Lung (tissue), 12 donors: ENCODE data around the gene RNF157. TPM values are rescaled to one million over a fixed set of nuclear protein-coding genes. Genes with fewer than 3 reads are reported as not detected.

Experiments used
- ATAC-seq: fragments of 200-7000 bp; cut with Tn5 transposase; one replicate; pipeline ENCODE4 v1.9.1; 2020; ENCODE audit warnings: moderate number of reproducible peaks; ENCODE audit not compliant: insufficient read depth, low FRiP score
- DNase-seq, 3 donors: peaks; one replicate each; pipeline ENCODE4 v3.0.0-alpha.2; 2013 to 2017
- H3K27ac ChIP-seq, 2 donors: one replicate each; pipeline ENCODE4 v1.5.1; 2013; ENCODE audit warnings: mild to moderate bottlenecking in 2 of 2, moderate library complexity in 2 of 2, control low read depth in 1 of 2, inconsistent platforms in 1 of 2, low read depth in 1 of 2, low read length in 1 of 2
- H3K27me3 ChIP-seq, 3 donors: one replicate each; pipeline ENCODE4 v1.5.1; 2013; ENCODE audit warnings: low read length in 2 of 3; ENCODE audit not compliant: control insufficient read depth in 3 of 3, insufficient read depth in 3 of 3
- H3K36me3 ChIP-seq, 4 donors: one replicate each; pipeline ENCODE4 v1.5.1; 2013; ENCODE audit warnings: low read length in 4 of 4, mild to moderate bottlenecking in 1 of 4, moderate library complexity in 1 of 4; ENCODE audit not compliant: control insufficient read depth in 4 of 4, insufficient read depth in 4 of 4
- H3K4me1 ChIP-seq, 5 donors: one replicate each; pipeline ENCODE4 v1.5.1; 2013; ENCODE audit warnings: low read length in 5 of 5, mild to moderate bottlenecking in 2 of 5, moderate library complexity in 1 of 5; ENCODE audit not compliant: control insufficient read depth in 5 of 5, insufficient read depth in 5 of 5
- H3K4me3 ChIP-seq: one replicate; pipeline ENCODE4 v1.5.1; 2013; ENCODE audit warnings: mild to moderate bottlenecking, control low read depth, moderate library complexity
- H3K9ac ChIP-seq, 2 donors: one replicate each; pipeline ENCODE4 v1.5.1; 2013; ENCODE audit warnings: low read length in 2 of 2, control low read depth in 1 of 2; ENCODE audit not compliant: insufficient read depth in 1 of 2
- H3K9me3 ChIP-seq, 4 donors: one replicate each; pipeline ENCODE4 v1.5.1; 2013; ENCODE audit warnings: low read length in 3 of 4, mild to moderate bottlenecking in 1 of 4, moderate library complexity in 1 of 4; ENCODE audit not compliant: control insufficient read depth in 4 of 4, insufficient read depth in 3 of 4
- CTCF ChIP-seq: IDR thresholded peaks from 2 replicates; pipeline ENCODE4 v1.5.1; 2012; ENCODE audit warnings: mild to moderate bottlenecking; ENCODE audit errors: control extremely low read depth, extremely low read depth
- WGBS, 2 donors: extraction: QIAGEN DNeasy Blood & Tissue Kit; methylation state at CpG; one replicate each; pipeline ENCODE4 v1.1.7; 2013; 5-methylcytosine and 5-hydroxymethylcytosine counted together
- polyA plus RNA-seq, 2 donors: library from polyadenylated mRNA; stranded (reverse); fragments of 200-250 nt; gene quantifications; one replicate each; pipeline ENCODE4 v1.2.1, GENCODE V29; 2013
- total RNA-seq, 2 donors: library from RNA; depleted of rRNA in 1 of 2; stranded (reverse); fragments of >200 nt in 1 of 2; gene quantifications; one replicate each; pipeline ENCODE4 v1.2.1, GENCODE V29; 2014 to 2021
- donor health status: control.
- donor health status: control.
- donor health status: Bipolar disorder and iron deficiency.
- donor health status: healthy.
- donor health status: DM: yes; HTN: yes; CAD: no.

Gene RNF157
- total and polyA plus RNA-seq, 4 donors = 0.88 to 2.5 (median 1.8) TPM

- TF ChIP-seq CTCF = no peak
- Histone ChIP-seq H3K9ac (peak overlapping the region in 1 of 2 donors; percentile 46), H3K36me3 (no peaks in the 10 kb centered on the region), H3K4me1 (peaks cover 0 to 58% (median 12%) of the 10 kb centered on the region in 5 donors), H3K27ac (peak overlapping the region in 1 of 2 donors; percentile 26), H3K9me3 (no peaks in the 10 kb centered on the region), H3K4me3 (no peak overlapping the region), H3K27me3 (peaks cover 0 to 57% (median 55%) of the 10 kb centered on the region in 3 donors)
- 56 to 81% methylated on average over 19 to 23 of the region's 23 CpGs for WGBS, 2 donors
- DNase-seq (peak; percentile 74 to 88 (median 85)), ATAC-seq (no peak)
Observed at GRCh38 chr17:76138234-76138895, 101.9 kb downstream of the RNF157 start.

GRCh38 chr17:76137351-76138233, 102.7 kb downstream of the RNF157 start:
- no peak for TF ChIP-seq CTCF
- no peak for ATAC-seq
- peak in 2 of 3 donors; percentile 22 to 26 for DNase-seq
- Histone ChIP-seq H3K4me3 (no peak overlapping the region), H3K27me3 (peaks cover 0 to 62% (median 62%) of the 10 kb centered on the region in 3 donors), H3K9ac (peak overlapping the region in 1 of 2 donors; percentile 46), H3K36me3 (no peaks in the 10 kb centered on the region), H3K27ac (no peak overlapping the region), H3K9me3 (no peaks in the 10 kb centered on the region), H3K4me1 (peaks cover 0 to 56% (median 12%) of the 10 kb centered on the region in 5 donors)
- WGBS, 2 donors = 67 to 77% methylated on average over 51 to 54 of the region's 54 CpGs

GRCh38 chr17:76137001-76137350, 103.3 kb downstream of the RNF157 start:
- ATAC-seq (no peak), DNase-seq (no peak)
- no peaks in the 10 kb centered on the region for H3K36me3 ChIP-seq
- no peak overlapping the region for H3K27ac ChIP-seq
- peaks cover 0 to 53% (median 12%) of the 10 kb centered on the region in 5 donors for H3K4me1 ChIP-seq
- no peak overlapping the region for H3K9ac ChIP-seq
- H3K27me3 ChIP-seq = peaks cover 0 to 66% (median 64%) of the 10 kb centered on the region in 3 donors
- TF ChIP-seq CTCF = no peak
- H3K9me3 ChIP-seq = no peaks in the 10 kb centered on the region
- no peak overlapping the region for H3K4me3 ChIP-seq
- WGBS, 2 donors = 82 to 90% methylated on average over 7 of the region's 7 CpGs
